ENCODE data around the gene ADGRG7. TPM values are rescaled to one million over a fixed set of nuclear protein-coding genes. Genes with fewer than 3 reads are reported as not detected.

ADGRG7 gene
- total RNA-seq, 1 donor from 2014 or later = not detected

Other genes with a start within 250 kb of the ADGRG7 start
- gene TOMM70, start 208.5 kb upstream of the ADGRG7 start, total RNA-seq = 60.0 and 62.9 TPM in 2 replicates
- gene LNP1, start 208.1 kb upstream of the ADGRG7 start, total RNA-seq = 2.4 and 2.6 TPM in 2 replicates
- gene TMEM45A, start 117.0 kb upstream of the ADGRG7 start, total RNA-seq = 0.13 and 0.34 TPM in 2 replicates
- 73.0 and 75.3 TPM in 2 replicates for gene TFG, start 99.9 kb downstream of the ADGRG7 start, total RNA-seq

Measured in activated T-helper 1 cell treated with anti-CD3 and anti-CD28 coated beads, Interleukin-12 subunit alpha, Interleukin-12 subunit beta, Interleukin-2, Interleukin-4 antibody, amounts not matched to agents 30 ng/mL and 10 ng/mL and 1 ng/mL, durations not matched to agents 14 hours and 24 hours and 36 hours (primary cell).